ENCODE results near the gene ZDHHC14. TPM values are rescaled to one million over a fixed set of nuclear protein-coding genes. Genes with fewer than 3 reads are reported as not detected.
"Not testable (repeated sequence)": the region's sequence is repeated elsewhere in the genome, so short reads cannot be mapped to it uniquely, and the experiment has no call there.

Gene ZDHHC14
- total and polyA plus RNA-seq, 7 donors = 2.5 to 14.6 (median 4.3) TPM

GRCh38 chr6:157403686-157404051 lies 22.7 kb downstream of the ZDHHC14 start:
- TF ChIP-seq, protein P1, sequence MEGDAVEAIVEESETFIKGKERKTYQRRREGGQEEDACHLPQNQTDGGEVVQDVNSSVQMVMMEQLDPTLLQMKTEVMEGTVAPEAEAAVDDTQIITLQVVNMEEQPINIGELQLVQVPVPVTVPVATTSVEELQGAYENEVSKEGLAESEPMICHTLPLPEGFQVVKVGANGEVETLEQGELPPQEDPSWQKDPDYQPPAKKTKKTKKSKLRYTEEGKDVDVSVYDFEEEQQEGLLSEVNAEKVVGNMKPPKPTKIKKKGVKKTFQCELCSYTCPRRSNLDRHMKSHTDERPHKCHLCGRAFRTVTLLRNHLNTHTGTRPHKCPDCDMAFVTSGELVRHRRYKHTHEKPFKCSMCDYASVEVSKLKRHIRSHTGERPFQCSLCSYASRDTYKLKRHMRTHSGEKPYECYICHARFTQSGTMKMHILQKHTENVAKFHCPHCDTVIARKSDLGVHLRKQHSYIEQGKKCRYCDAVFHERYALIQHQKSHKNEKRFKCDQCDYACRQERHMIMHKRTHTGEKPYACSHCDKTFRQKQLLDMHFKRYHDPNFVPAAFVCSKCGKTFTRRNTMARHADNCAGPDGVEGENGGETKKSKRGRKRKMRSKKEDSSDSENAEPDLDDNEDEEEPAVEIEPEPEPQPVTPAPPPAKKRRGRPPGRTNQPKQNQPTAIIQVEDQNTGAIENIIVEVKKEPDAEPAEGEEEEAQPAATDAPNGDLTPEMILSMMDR (IDR thresholded peaks at IDR 0.05) = no peak
- H3K4me3 ChIP-seq = no peak overlapping the region
- ATAC-seq (no peak), DNase-seq (no peak)
- intact Hi-C loops (cut with DNase I) = no loop called here
- no peak overlapping the region for H3K27ac ChIP-seq
- H3K27me3 ChIP-seq (ENCODE audit: insufficient read depth in 3 of 3, low read length in 2 of 3) = no peaks in the 10 kb centered on the region
- no peaks in the 10 kb centered on the region for H3K4me1 ChIP-seq
- no peaks in the 10 kb centered on the region for H3K36me3 ChIP-seq (ENCODE audit: insufficient read depth in 1 of 2, low read depth in 1 of 2)
- 63 to 75% (median 70%) methylated on average over 6 of the region's 6 CpGs for WGBS, 3 donors
- H3K9me3 ChIP-seq = no peaks in the 10 kb centered on the region

GRCh38 chr6:157405986-157406385 lies 25.0 kb downstream of the ZDHHC14 start:
- Histone ChIP-seq H3K4me1 (peaks cover 5% of the 10 kb centered on the region), H3K9me3 (no peaks in the 10 kb centered on the region), H3K27me3 (ENCODE audit: insufficient read depth in 3 of 3, low read length in 2 of 3) (no peaks in the 10 kb centered on the region), H3K36me3 (ENCODE audit: insufficient read depth in 1 of 2, low read depth in 1 of 2) (no peaks in the 10 kb centered on the region), H3K4me3 (no peak overlapping the region), H3K27ac (no peak overlapping the region)
- DNase-seq (no peak), ATAC-seq (no peak)
- intact Hi-C loops (cut with DNase I) = no loop called here
- TF ChIP-seq, protein P1 (IDR thresholded peaks at IDR 0.05) = no peak
- WGBS, 3 donors = 75 to 81% (median 77%) methylated on average over 6 of the region's 6 CpGs

DNA sequence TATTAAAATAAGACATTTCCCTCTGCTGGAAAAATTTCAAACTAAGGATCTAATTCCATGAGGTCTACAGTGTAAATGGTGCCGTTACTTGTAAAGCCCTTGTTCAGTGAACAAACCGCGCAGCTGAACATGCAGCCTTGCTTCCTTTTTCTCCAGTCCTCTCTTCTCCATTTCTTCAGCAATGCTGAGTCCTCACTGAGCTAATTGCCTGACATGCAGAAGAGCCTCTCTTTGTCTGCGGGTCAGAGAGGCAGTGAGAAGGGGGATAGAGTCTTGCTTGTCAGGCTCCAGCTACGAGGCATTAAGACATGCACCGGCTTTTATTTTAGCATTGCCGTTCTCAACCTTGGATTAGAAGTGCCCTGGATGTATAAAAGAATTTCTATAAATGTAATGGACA lies 25.7 kb downstream of the ZDHHC14 start:
- Histone ChIP-seq H3K27ac (no peak overlapping the region), H3K9me3 (no peaks in the 10 kb centered on the region), H3K36me3 (ENCODE audit: insufficient read depth in 1 of 2, low read depth in 1 of 2) (no peaks in the 10 kb centered on the region), H3K27me3 (ENCODE audit: insufficient read depth in 3 of 3, low read length in 2 of 3) (no peaks in the 10 kb centered on the region), H3K4me1 (peaks cover 5% of the 10 kb centered on the region), H3K4me3 (no peak overlapping the region)
- ATAC-seq (no peak), DNase-seq (no peak)
- intact Hi-C loops (cut with DNase I) = no loop called here
- TF ChIP-seq, protein P1 (IDR thresholded peaks at IDR 0.05) = no peak
- WGBS, 3 donors = 84 to 90% (median 89%) methylated on average over 7 of the region's 7 CpGs

DNA sequence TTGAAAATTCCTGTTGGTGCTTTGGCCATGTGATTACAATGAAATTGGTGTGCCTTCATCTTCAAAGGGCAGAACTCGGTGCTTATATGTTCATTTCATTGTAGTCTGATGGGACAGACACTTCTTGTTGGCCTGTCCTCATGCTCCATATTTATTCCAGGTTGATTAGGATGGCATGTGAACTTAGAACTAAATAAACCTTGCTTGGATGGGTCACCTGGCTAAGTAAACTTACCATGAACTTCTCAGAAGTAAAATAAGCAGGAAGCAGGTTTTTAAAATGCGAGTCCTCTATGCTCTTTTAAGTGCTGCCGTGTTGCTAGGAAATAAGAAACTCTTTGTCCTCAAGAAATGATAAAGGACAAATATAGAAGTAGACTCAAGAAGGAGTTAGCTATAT lies 26.7 kb downstream of the ZDHHC14 start:
- ATAC-seq = no peak
- no peak overlapping the region for H3K27ac ChIP-seq

GRCh38 chr6:157408427-157408826 lies 27.4 kb downstream of the ZDHHC14 start:
- H3K4me1 ChIP-seq; H3K27me3 ChIP-seq (ENCODE audit: insufficient read depth in 3 of 3, low read length in 2 of 3); ATAC-seq; H3K36me3 ChIP-seq (ENCODE audit: insufficient read depth in 1 of 2, low read depth in 1 of 2); H3K4me3 ChIP-seq; intact Hi-C loops (cut with DNase I); H3K9me3 ChIP-seq; DNase-seq; H3K27ac ChIP-seq: not testable (repeated sequence)
- WGBS, 3 donors = 95 to 98% (median 96%) methylated on average over 5 of the region's 5 CpGs

More for the DNA sequence above, 26.7 kb downstream of the ZDHHC14 start:
- TF ChIP-seq, protein P1 (IDR thresholded peaks at IDR 0.05) = no peak
- H3K4me1 ChIP-seq = peaks cover 5% of the 10 kb centered on the region
- no peak for DNase-seq
- intact Hi-C loops (cut with DNase I) = no loop called here
- no peaks in the 10 kb centered on the region for H3K27me3 ChIP-seq (ENCODE audit: insufficient read depth in 3 of 3, low read length in 2 of 3)
- H3K36me3 ChIP-seq (ENCODE audit: insufficient read depth in 1 of 2, low read depth in 1 of 2) = no peaks in the 10 kb centered on the region
- no peaks in the 10 kb centered on the region for H3K9me3 ChIP-seq
- no peak overlapping the region for H3K4me3 ChIP-seq
- 77 to 80% (median 78%) methylated on average over 3 of the region's 3 CpGs for WGBS, 3 donors
